NCI-H2227 treated with DMSO at 0.1 percent for 48 hours (cell line): ENCODE results near the gene TM4SF4.

ENCODE experiments used
- DNase-seq: peaks from one replicate; lab custom pipeline; 2025; lab: John Stamatoyannopoulos, UW

The TM4SF4 gene

DNA sequence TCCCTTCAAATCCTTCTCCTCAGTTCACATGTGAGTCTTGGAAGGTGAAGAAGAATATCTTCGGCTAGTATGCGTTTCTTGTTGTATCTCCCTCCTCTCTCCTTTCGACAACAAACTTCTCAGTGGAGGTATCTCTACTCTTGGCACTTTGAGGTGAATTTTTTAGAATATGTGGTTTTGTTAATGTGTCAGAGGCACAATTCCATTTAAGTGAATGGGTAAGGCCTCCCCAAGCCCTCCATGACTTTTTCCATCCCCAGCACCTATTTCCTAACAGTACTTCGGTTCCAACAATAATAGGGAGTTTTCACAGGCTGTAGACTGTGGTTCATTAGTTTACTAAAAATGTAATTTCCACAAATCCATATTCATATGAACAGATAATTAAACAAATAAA, 74.2 kb downstream of the TM4SF4 start:
- DNase-seq, result no peak

DNA sequence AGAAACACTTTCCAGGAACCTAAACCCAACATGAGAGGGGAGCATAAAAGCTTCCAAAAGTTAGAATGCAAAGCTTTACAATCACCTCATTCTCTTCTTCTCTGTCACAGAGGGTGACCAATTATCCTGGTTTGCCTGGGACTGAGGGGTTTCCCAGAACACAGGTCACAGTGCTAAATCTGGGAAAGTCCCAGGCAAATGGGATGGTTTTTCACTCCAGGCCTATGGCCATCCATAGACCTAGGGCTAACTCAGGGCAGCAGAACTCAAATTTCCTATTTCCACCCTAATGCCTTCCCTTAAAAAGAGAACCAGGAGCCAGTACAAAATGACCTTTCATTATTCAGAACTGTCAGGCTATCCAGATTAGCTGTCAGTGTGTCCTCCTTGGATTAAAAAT, 77.0 kb downstream of the TM4SF4 start:
- no peak for DNase-seq

DNA sequence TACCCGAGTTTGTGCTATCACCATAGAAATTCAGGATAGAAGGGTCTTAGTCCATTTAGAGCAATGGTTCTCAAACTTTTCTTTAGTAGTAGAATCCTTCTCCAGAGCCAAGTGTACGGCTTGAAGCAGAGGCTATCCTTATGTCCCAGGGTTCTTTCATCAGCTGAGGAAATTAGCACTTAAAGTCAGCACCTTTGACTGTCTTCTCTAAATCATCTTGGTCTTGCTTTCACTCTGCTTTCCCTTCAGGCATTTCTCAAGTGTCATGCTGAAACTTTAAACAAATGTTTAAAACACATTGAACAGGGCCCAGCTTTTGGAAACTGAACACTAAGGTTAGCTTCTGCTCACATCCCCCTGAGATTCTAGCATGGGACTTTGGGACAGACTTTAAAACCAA, 78.2 kb downstream of the TM4SF4 start:
- DNase-seq, result no peak
